ENCODE results near the gene GIT2.

GRCh38 chr12:110020956-110021355 lies 24.8 kb upstream of the GIT2 start:
- TF ChIP-seq POLR2A (IDR thresholded peaks at IDR 0.05) (no peak), CTCF (IDR thresholded peaks at IDR 0.05) (no peak)

Data from esophagus squamous epithelium (tissue), 4 donors.